H9 (cell line): ENCODE data around the gene PLXNA2. TPM values are rescaled to one million over a fixed set of nuclear protein-coding genes. Genes with fewer than 3 reads are reported as not detected.

Source experiments
- DNase-seq: peaks from one replicate; pipeline ENCODE4 v3.0.0-alpha.2; 2017
- H2AFZ ChIP-seq: one replicate; pipeline ENCODE4 v1.6.1; 2013; ENCODE audit warnings: mild to moderate bottlenecking, low read length, control low read depth, moderate library complexity
- H2AK5ac ChIP-seq: 2 replicates; pipeline ENCODE4 v1.6.1; 2013; ENCODE audit warnings: low read length, control low read depth, mixed read lengths; ENCODE audit not compliant: insufficient read length
- H2BK120ac ChIP-seq: one replicate; pipeline ENCODE4 v1.6.1; 2013; ENCODE audit warnings: low read depth, mild to moderate bottlenecking, low read length, control low read depth, inconsistent platforms; ENCODE audit not compliant: poor library complexity, severe bottlenecking
- H2BK12ac ChIP-seq: 2 replicates; pipeline ENCODE4 v1.6.1; 2013; ENCODE audit warnings: low read length, control low read depth, mixed read lengths, low read depth; ENCODE audit not compliant: insufficient read length
- H2BK15ac ChIP-seq: 2 replicates; pipeline ENCODE4 v1.6.1; 2013; ENCODE audit warnings: low read depth, low read length, control low read depth
- H2BK20ac ChIP-seq: one replicate; pipeline ENCODE4 v1.6.1; 2013; ENCODE audit warnings: low read depth, mild to moderate bottlenecking, low read length, control low read depth, inconsistent platforms; ENCODE audit not compliant: poor library complexity, severe bottlenecking
- H2BK5ac ChIP-seq: 2 replicates; pipeline ENCODE4 v1.6.1; 2013; ENCODE audit warnings: low read length, control low read depth, mixed read lengths; ENCODE audit not compliant: insufficient read length
- H3K14ac ChIP-seq: 2 replicates; pipeline ENCODE4 v1.6.1; 2013; ENCODE audit warnings: low read length, control low read depth; ENCODE audit not compliant: insufficient read depth
- H3K18ac ChIP-seq: 2 replicates; pipeline ENCODE4 v1.6.1; 2013; ENCODE audit warnings: low read depth, mild to moderate bottlenecking, mixed read lengths, low read length, control low read depth; ENCODE audit not compliant: insufficient read length
- H3K23ac ChIP-seq: 2 replicates; pipeline ENCODE4 v1.6.1; 2013; ENCODE audit warnings: low read length, control low read depth, mixed read lengths, low read depth; ENCODE audit not compliant: insufficient read length
- H3K23me2 ChIP-seq: 2 replicates; pipeline ENCODE4 v1.6.1; 2013; ENCODE audit warnings: low read depth, mild to moderate bottlenecking, mixed read lengths, low read length, control low read depth; ENCODE audit not compliant: insufficient read length, poor library complexity, severe bottlenecking
- H3K27ac ChIP-seq: 2 replicates; pipeline ENCODE4 v1.5.1; 2013; ENCODE audit warnings: low read length, control low read depth, mixed read lengths, low read depth; ENCODE audit not compliant: insufficient read length
- H3K27me3 ChIP-seq: 2 replicates; pipeline ENCODE4 v1.6.1; 2013; ENCODE audit warnings: low read length, control low read depth, inconsistent platforms; ENCODE audit not compliant: insufficient read depth
- H3K4ac ChIP-seq: 2 replicates; pipeline ENCODE4 v1.6.1; 2013; ENCODE audit warnings: low read depth, mild to moderate bottlenecking, control low read depth, inconsistent platforms, low read length, moderate library complexity
- H3K4me1 ChIP-seq: 2 replicates; pipeline ENCODE4 v1.6.1; 2013; ENCODE audit warnings: low read length, control low read depth, inconsistent platforms; ENCODE audit not compliant: insufficient read depth
- H3K4me2 ChIP-seq: 2 replicates; pipeline ENCODE4 v1.6.1; 2013; ENCODE audit warnings: low read length, control low read depth, mixed read lengths; ENCODE audit not compliant: insufficient read length, insufficient read depth
- H3K56ac ChIP-seq: 2 replicates; pipeline ENCODE4 v1.6.1; 2013; ENCODE audit warnings: low read depth, mild to moderate bottlenecking, mixed read lengths, low read length, control low read depth; ENCODE audit not compliant: insufficient read length
- H3K79me1 ChIP-seq: 2 replicates; pipeline ENCODE4 v1.6.1; 2013; ENCODE audit warnings: low read depth, mild to moderate bottlenecking, moderate library complexity, low read length, control low read depth, inconsistent platforms; ENCODE audit not compliant: insufficient read depth, poor library complexity, severe bottlenecking
- H3K79me2 ChIP-seq: 2 replicates; pipeline ENCODE4 v1.6.1; 2013; ENCODE audit warnings: low read length, control low read depth, inconsistent platforms; ENCODE audit not compliant: insufficient read depth
- H3K9ac ChIP-seq: 2 replicates; pipeline ENCODE4 v1.6.1; 2013; ENCODE audit warnings: low read length, control low read depth, mixed read lengths; ENCODE audit not compliant: insufficient read length; ENCODE audit errors: extremely low read depth
- H3K9me3 ChIP-seq: one replicate; pipeline ENCODE4 v1.6.1; 2013; ENCODE audit warnings: low read depth, low read length, inconsistent platforms; ENCODE audit not compliant: control insufficient read depth
- H3T11ph ChIP-seq: one replicate; pipeline ENCODE4 v1.6.1; 2013; ENCODE audit warnings: mild to moderate bottlenecking, low read length, control low read depth, inconsistent platforms
- H4K20me1 ChIP-seq: one replicate; pipeline ENCODE4 v1.6.1; 2013; ENCODE audit not compliant: control insufficient read depth, insufficient read length, insufficient read depth
- H4K5ac ChIP-seq: 2 replicates; pipeline ENCODE4 v1.6.1; 2013; ENCODE audit warnings: low read depth, mild to moderate bottlenecking, mixed read lengths, low read length, control low read depth; ENCODE audit not compliant: insufficient read length
- H4K8ac ChIP-seq: replicated peaks from 2 replicates; pipeline ENCODE4 v1.6.1; 2013; ENCODE audit warnings: low read length, control low read depth, mixed read lengths, low read depth; ENCODE audit not compliant: insufficient read length
- H4K91ac ChIP-seq: 2 replicates; pipeline ENCODE4 v1.6.1; 2013; ENCODE audit warnings: low read depth, mild to moderate bottlenecking, moderate library complexity, mixed read lengths, low read length, control low read depth; ENCODE audit not compliant: insufficient read length
- H3K27ac Mint-ChIP-seq, 3 experiments: 2 replicates in 2 of 3; 3 replicates in 1 of 3; pipeline ENCODE4 v1.8.0; 2020 to 2021; ENCODE audit warnings: mixed read lengths in 3 of 3, mild to moderate bottlenecking in 1 of 3, moderate library complexity in 1 of 3
- H3K27me3 Mint-ChIP-seq: 2 replicates; pipeline ENCODE4 v1.8.0; 2021; ENCODE audit warnings: low read depth, mild to moderate bottlenecking, moderate library complexity, mixed read lengths
- H3K36me3 Mint-ChIP-seq, 3 experiments: 2 replicates in 2 of 3; 3 replicates in 1 of 3; pipeline ENCODE4 v1.8.0; 2020 to 2021; ENCODE audit warnings: low read depth in 3 of 3, mixed read lengths in 3 of 3; ENCODE audit not compliant: insufficient read depth in 1 of 3
- H3K4me1 Mint-ChIP-seq, 2 experiments: 2 replicates each; pipeline ENCODE4 v1.8.0; 2020; ENCODE audit warnings: mixed read lengths in 2 of 2
- H3K4me3 Mint-ChIP-seq, 2 experiments: 2 replicates in 1 of 2; 3 replicates in 1 of 2; pipeline ENCODE4 v1.8.0; 2020 to 2021; ENCODE audit warnings: mild to moderate bottlenecking in 2 of 2, mixed read lengths in 2 of 2, moderate library complexity in 1 of 2
- H3K9me3 Mint-ChIP-seq, 2 experiments: 2 replicates in 1 of 2; 3 replicates in 1 of 2; pipeline ENCODE4 v1.8.0; 2020; ENCODE audit warnings: mild to moderate bottlenecking in 2 of 2, mixed read lengths in 2 of 2, moderate library complexity in 1 of 2
- WGBS: extraction: QIAGEN DNeasy Blood & Tissue Kit; methylation state at CpG from one replicate; pipeline ENCODE4 v1.1.7; 2013; ENCODE audit warnings: missing lambda C conversion rate, low lambda C conversion rate, mixed read lengths; ENCODE audit not compliant: insufficient read length; ENCODE audit errors: extremely low coverage; 5-methylcytosine and 5-hydroxymethylcytosine counted together
- total RNA-seq: library from RNA; stranded (reverse); gene quantifications from 2 replicates; pipeline ENCODE4 v1.2.1, GENCODE V29; 2021
- TF ChIP-seq, protein P1 (sequence below): fragments of 200-600 bp; sonication (generic); conservative IDR thresholded peaks from 3 replicates; pipeline ENCODE4 v1.8.0; 2021; ENCODE audit warnings: antibody characterized with exemption, mild to moderate bottlenecking

Gene PLXNA2
- total RNA-seq, 1 experiment from 2014 or later: 0.57 TPM

DNA sequence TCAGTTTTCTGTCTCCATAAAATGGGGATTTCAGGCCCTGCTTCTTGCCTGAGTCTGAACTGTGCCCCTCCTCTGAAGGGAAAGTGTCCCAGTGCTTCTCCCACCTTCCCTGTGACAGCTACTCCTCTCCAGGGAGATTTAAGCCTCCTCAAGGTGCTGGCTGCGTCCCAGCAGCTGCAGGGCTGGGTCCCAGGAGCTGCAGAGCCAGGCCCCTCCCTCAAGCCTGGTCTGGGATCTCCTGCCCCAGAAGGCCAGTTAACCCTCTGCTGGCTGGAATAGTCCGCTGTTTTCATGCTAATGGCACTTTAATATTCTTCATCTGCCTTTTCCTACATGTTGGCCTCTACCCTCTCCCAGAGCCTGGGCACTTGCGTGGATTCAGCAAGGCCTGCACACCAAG, 99.0 kb downstream of the PLXNA2 start:
- Histone ChIP-seq H4K20me1 (no peaks in the 10 kb centered on the region), H3K27ac (no peak overlapping the region), H4K8ac (no peak overlapping the region), H3K4ac (no peak overlapping the region), H2AK5ac (no peak overlapping the region), H3K4me2 (no peak overlapping the region), H2BK15ac (no peak overlapping the region), H2BK5ac (no peak overlapping the region), H3K9ac (no peak overlapping the region), H3K79me2 (no peaks in the 10 kb centered on the region), H3K4me1 (no peaks in the 10 kb centered on the region), H3K79me1 (no peaks in the 10 kb centered on the region), H3K14ac (no peak overlapping the region), H3K23me2 (no peaks in the 10 kb centered on the region), H3K9me3 (no peaks in the 10 kb centered on the region), H3K23ac (no peak overlapping the region), H2AFZ (no peak overlapping the region), H3K27me3 (no peaks in the 10 kb centered on the region), H2BK120ac (no peak overlapping the region), H3T11ph (no peak overlapping the region), H4K5ac (no peak overlapping the region), H3K18ac (no peak overlapping the region), H4K91ac (no peak overlapping the region), H3K56ac (no peak overlapping the region), H2BK20ac (no peak overlapping the region), H2BK12ac (no peak overlapping the region)
- Mint-ChIP-seq H3K9me3 (no peaks in the 10 kb centered on the region), H3K36me3 (no peaks in the 10 kb centered on the region; a peak in 1 of 7 replicates), H3K4me3 (no peak overlapping the region), H3K27me3 (no peaks in the 10 kb centered on the region; the same call in none of the 2 replicates), H3K4me1 (peaks cover 11 to 12% of the 10 kb centered on the region in 2 experiments), H3K27ac (no peak overlapping the region)
- no CpG with 5 or more reads among the region's 3 CpGs for WGBS
- no peak for DNase-seq
- TF ChIP-seq, protein P1, sequence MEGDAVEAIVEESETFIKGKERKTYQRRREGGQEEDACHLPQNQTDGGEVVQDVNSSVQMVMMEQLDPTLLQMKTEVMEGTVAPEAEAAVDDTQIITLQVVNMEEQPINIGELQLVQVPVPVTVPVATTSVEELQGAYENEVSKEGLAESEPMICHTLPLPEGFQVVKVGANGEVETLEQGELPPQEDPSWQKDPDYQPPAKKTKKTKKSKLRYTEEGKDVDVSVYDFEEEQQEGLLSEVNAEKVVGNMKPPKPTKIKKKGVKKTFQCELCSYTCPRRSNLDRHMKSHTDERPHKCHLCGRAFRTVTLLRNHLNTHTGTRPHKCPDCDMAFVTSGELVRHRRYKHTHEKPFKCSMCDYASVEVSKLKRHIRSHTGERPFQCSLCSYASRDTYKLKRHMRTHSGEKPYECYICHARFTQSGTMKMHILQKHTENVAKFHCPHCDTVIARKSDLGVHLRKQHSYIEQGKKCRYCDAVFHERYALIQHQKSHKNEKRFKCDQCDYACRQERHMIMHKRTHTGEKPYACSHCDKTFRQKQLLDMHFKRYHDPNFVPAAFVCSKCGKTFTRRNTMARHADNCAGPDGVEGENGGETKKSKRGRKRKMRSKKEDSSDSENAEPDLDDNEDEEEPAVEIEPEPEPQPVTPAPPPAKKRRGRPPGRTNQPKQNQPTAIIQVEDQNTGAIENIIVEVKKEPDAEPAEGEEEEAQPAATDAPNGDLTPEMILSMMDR: no peak
